CD4-positive, alpha-beta memory T cell (primary cell): ENCODE data around the gene CENPV. TPM values are rescaled to one million over a fixed set of nuclear protein-coding genes. Genes with fewer than 3 reads are reported as not detected.

Experiments
- CTCF ChIA-PET: fragments of 350-600 bp; sonication (Branson Sonifier 250); formaldehyde crosslinking; loops from one replicate; lab custom pipeline; 2021; ENCODE audit warnings: inconsistent platforms; ENCODE audit not compliant: partially characterized antibody; lab: Charles Lee
- POLR2A ChIA-PET: fragments of 350-600 bp; sonication (Branson Sonifier 250); formaldehyde crosslinking; loops from one replicate; lab custom pipeline; 2021; ENCODE audit not compliant: partially characterized antibody; lab: Charles Lee
- DNase-seq, 5 donors: peaks; one replicate each; pipeline versions ENCODE4 v3.0.0 to v3.0.0-alpha.2; 2020 to 2022; ENCODE audit warnings: mixed read lengths in 1 of 5
- H3K27ac ChIP-seq: one replicate; pipeline ENCODE4 v1.7.0; 2013; ENCODE audit warnings: low read depth, low read length
- H3K27me3 ChIP-seq: 2 replicates; pipeline ENCODE4 v1.7.0; 2013; ENCODE audit warnings: mild to moderate bottlenecking, low read length, moderate library complexity; ENCODE audit not compliant: insufficient read depth
- H3K36me3 ChIP-seq: 2 replicates; pipeline ENCODE4 v1.7.0; 2013; ENCODE audit warnings: mild to moderate bottlenecking, low read length, moderate library complexity; ENCODE audit not compliant: insufficient read depth
- H3K4me1 ChIP-seq: 2 replicates; pipeline ENCODE4 v1.7.0; 2013; ENCODE audit warnings: mild to moderate bottlenecking, low read length, moderate library complexity; ENCODE audit not compliant: insufficient read depth
- H3K4me3 ChIP-seq, 2 donors: one replicate each; pipeline ENCODE4 v1.7.0; 2013; ENCODE audit warnings: low read length in 2 of 2, mild to moderate bottlenecking in 1 of 2
- H3K9me3 ChIP-seq, 2 donors: one replicate each; pipeline ENCODE4 v1.7.0; 2013; ENCODE audit warnings: low read length in 2 of 2, control low read depth in 1 of 2; ENCODE audit not compliant: control insufficient read depth in 1 of 2
- H3K27ac Mint-ChIP-seq, 7 donors: one replicate each; pipeline ENCODE4 v1.8.0; 2020 to 2021; ENCODE audit warnings: mixed read lengths in 7 of 7, mild to moderate bottlenecking in 6 of 7, inconsistent platforms in 3 of 7, moderate library complexity in 3 of 7
- H3K27me3 Mint-ChIP-seq, 2 donors: one replicate each; pipeline ENCODE4 v1.8.0; 2020 to 2021; ENCODE audit warnings: mixed read lengths in 2 of 2
- H3K36me3 Mint-ChIP-seq, 2 donors: one replicate each; pipeline ENCODE4 v1.8.0; 2020 to 2021; ENCODE audit warnings: mixed read lengths in 2 of 2, inconsistent platforms in 1 of 2, mild to moderate bottlenecking in 1 of 2
- H3K4me1 Mint-ChIP-seq, 4 donors: one replicate each; pipeline ENCODE4 v1.8.0; 2020 to 2021; ENCODE audit warnings: mixed read lengths in 4 of 4, mild to moderate bottlenecking in 1 of 4
- H3K4me3 Mint-ChIP-seq, 8 donors: one replicate each; pipeline ENCODE4 v1.8.0; 2020 to 2021; ENCODE audit warnings: mixed read lengths in 8 of 8, mild to moderate bottlenecking in 7 of 8, moderate library complexity in 6 of 8, inconsistent platforms in 3 of 8
- H3K9me3 Mint-ChIP-seq, 8 donors: one replicate each; pipeline ENCODE4 v1.8.0; 2020 to 2021; ENCODE audit warnings: mixed read lengths in 8 of 8, mild to moderate bottlenecking in 5 of 8, inconsistent platforms in 3 of 8, moderate library complexity in 1 of 8
- intact Hi-C: fragments of 100-400 bp; cut with micrococcal nuclease; formaldehyde crosslinking; loops from one replicate; pipeline ENCODE4 v1.15.1; 2023
- polyA plus RNA-seq, 2 donors: library from polyadenylated mRNA; unstranded; fragments of 300-500 nt; fragmentation: Illumina TruSeq; gene quantifications; one replicate each; pipeline ENCODE4 v1.2.3, GENCODE V29; 2021
- total RNA-seq, 2 experiments: library from RNA; stranded (reverse); gene quantifications; one replicate each; pipeline ENCODE4 v1.2.3, GENCODE V29; 2021

The CENPV gene
- total and polyA plus RNA-seq, 4 experiments from 2014 or later = 8.4 to 18.1 (median 10.0) TPM

DNA sequence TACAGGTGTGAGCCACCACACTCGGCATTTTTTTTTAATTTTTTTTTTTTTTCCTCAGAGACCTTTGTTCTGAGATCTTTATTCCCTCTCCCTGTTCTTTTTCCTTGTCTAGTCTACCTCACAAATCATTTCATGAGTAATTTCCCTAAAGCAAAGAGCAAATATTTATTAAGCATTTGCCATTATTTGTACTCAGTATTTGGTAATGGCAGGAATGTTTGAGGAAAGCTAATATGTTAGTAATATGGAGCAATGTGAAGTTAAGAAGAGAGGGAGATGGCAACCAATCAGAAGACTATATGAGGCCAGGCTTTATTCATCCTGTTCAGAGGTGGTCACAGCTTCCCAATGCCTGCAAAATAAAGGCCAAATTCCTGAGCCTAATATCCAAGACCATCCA is 13.3 kb downstream of the CENPV start:
- peaks cover 10 to 11% of the 10 kb centered on the region in 2 donors for H3K36me3 Mint-ChIP-seq
- H3K27me3 ChIP-seq = no peaks in the 10 kb centered on the region
- no peak overlapping the region for H3K27ac ChIP-seq
- intact Hi-C loops = no loop called here
- no peak for DNase-seq
- peak overlapping the region in 2 of 7 donors; percentile 22 to 44 for H3K27ac Mint-ChIP-seq
- no peak overlapping the region for H3K4me3 ChIP-seq
- no peaks in the 10 kb centered on the region for H3K9me3 Mint-ChIP-seq
- CTCF ChIA-PET = no interaction called here
- POLR2A ChIA-PET = interaction anchor here (0.6 kb wide), 1 partner anchor 123 kb away, joined by 3 read pairs; the partner anchor contains the start of gene PIGL
- no peak overlapping the region for H3K4me3 Mint-ChIP-seq
- H3K4me1 Mint-ChIP-seq = no peaks in the 10 kb centered on the region
- no peaks in the 10 kb centered on the region for H3K4me1 ChIP-seq
- no peaks in the 10 kb centered on the region for H3K9me3 ChIP-seq
- no peaks in the 10 kb centered on the region for H3K36me3 ChIP-seq
- H3K27me3 Mint-ChIP-seq = no peaks in the 10 kb centered on the region

DNA sequence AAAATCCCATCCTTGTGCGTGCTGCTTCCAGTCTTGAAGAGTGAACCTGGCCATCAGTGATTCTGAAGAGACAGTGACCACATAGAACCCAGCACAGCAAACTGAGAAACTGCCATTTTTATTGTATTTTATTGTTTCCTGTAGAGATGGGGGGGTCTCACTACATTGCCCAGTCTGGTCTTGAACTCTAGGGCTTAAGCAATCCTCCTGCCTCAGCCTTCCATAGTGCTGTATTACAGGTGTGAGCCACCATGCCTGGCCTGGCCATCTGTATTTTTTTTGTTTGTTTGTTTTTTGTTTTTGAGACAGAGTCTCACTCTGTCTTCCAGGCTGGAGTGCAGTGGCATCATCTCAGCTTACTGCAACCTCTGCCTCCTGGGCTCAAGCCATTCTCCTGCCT is 13.9 kb downstream of the CENPV start:
- intact Hi-C loops = no loop called here
- H3K9me3 Mint-ChIP-seq = no peaks in the 10 kb centered on the region
- Histone ChIP-seq H3K4me3 (no peak overlapping the region), H3K4me1 (no peaks in the 10 kb centered on the region), H3K27me3 (no peaks in the 10 kb centered on the region), H3K9me3 (no peaks in the 10 kb centered on the region), H3K27ac (no peak overlapping the region), H3K36me3 (no peaks in the 10 kb centered on the region)
- no peaks in the 10 kb centered on the region for H3K4me1 Mint-ChIP-seq
- H3K36me3 Mint-ChIP-seq = peaks cover 9 to 11% of the 10 kb centered on the region in 2 donors
- H3K4me3 Mint-ChIP-seq = no peak overlapping the region
- no peaks in the 10 kb centered on the region for H3K27me3 Mint-ChIP-seq
- ChIA-PET CTCF (no interaction called here), POLR2A (interaction anchor here (0.6 kb wide), 1 partner anchor 122 kb away, joined by 3 read pairs; the partner anchor contains the start of gene PIGL)
- H3K27ac Mint-ChIP-seq = peak overlapping the region in 1 of 7 donors; percentile 44
- no peak for DNase-seq

DNA sequence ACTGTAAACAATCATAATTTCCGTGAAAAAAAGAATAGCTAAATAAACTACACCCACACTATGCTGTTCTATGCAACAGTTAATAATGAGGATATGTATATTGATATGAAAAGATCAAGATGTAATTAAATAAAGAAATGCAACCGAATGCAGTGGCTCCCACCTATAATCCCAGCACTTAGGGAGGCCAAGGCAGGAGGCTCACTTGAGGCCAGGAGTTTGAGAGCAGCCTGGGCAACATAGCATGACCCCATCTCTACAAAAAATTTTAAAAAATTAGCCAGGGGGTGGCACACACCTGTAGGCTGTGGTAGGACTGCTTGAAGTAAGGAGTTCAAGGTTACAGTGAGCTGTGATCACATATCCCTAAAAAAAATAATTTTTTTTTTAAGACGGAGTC is 14.9 kb downstream of the CENPV start:
- H3K9me3 Mint-ChIP-seq = no peaks in the 10 kb centered on the region
- no peaks in the 10 kb centered on the region for H3K4me1 Mint-ChIP-seq
- H3K27ac Mint-ChIP-seq = no peak overlapping the region
- H3K4me1 ChIP-seq = no peaks in the 10 kb centered on the region
- no peaks in the 10 kb centered on the region for H3K9me3 ChIP-seq
- ChIA-PET CTCF (interaction anchor here (0.6 to 1.0 kb wide), 2 partner anchors 25 to 59 kb away, joined by 4 read pairs; no protein-coding TSS in a partner anchor), POLR2A (no interaction called here)
- H3K36me3 Mint-ChIP-seq = peaks cover 2 to 11% of the 10 kb centered on the region in 2 donors
- H3K27me3 ChIP-seq = no peaks in the 10 kb centered on the region
- H3K36me3 ChIP-seq = no peaks in the 10 kb centered on the region
- H3K4me3 ChIP-seq = no peak overlapping the region
- no peak for DNase-seq
- H3K4me3 Mint-ChIP-seq = no peak overlapping the region
- intact Hi-C loops = no loop called here
- H3K27me3 Mint-ChIP-seq = no peaks in the 10 kb centered on the region
- no peak overlapping the region for H3K27ac ChIP-seq

DNA sequence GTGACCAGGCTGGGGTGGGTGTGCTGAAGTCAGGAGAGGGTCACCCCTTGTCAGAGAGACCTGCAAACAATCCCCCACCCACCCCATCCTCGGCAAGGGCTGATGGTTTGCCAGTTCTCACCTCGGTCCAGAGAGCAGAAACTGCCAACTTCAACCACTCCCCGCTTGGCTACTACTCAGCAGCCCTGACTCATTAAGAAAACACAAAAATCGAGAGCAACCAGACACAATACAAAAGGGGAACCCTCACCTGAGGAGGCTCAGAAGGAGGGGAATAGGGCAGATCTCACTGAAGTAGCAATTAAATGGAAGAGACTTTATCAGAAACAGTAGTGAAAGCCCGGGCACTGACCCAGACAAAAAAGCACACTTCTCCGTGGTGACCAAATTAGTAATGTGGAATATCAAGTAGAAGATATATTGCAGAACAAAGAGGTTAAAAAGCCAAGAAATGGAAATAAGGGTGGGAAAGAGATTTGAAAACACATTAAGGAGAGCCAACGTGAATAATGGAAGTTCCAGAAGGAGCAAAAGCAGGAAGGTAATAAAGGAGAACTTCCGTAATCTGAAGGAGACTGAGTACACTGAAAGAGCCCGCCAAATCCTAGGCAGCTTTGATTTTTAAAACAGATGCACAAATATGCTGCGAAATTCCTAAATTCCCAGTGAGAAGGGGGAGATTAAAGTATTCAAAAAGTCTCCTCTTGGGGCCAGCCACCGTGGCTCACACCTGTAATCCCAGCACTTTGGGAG is 23.6 kb downstream of the CENPV start:
- Mint-ChIP-seq H3K9me3 (peaks cover 0 to 1% (median 0%) of the 10 kb centered on the region in 8 donors), H3K27me3 (no peaks in the 10 kb centered on the region), H3K36me3 (peaks cover 24 to 27% of the 10 kb centered on the region in 2 donors), H3K4me1 (peaks cover 0 to 2% (median 0%) of the 10 kb centered on the region in 4 donors), H3K4me3 (no peak overlapping the region), H3K27ac (peak overlapping the region in 2 of 7 donors; percentile 30 to 70)
- intact Hi-C loops = no loop called here
- DNase-seq = no peak
- peaks cover 11% of the 10 kb centered on the region for H3K36me3 ChIP-seq
- H3K4me1 ChIP-seq = no peaks in the 10 kb centered on the region
- POLR2A ChIA-PET = no interaction called here
- no peaks in the 10 kb centered on the region for H3K27me3 ChIP-seq
- H3K9me3 ChIP-seq = no peaks in the 10 kb centered on the region
- no peak overlapping the region for H3K27ac ChIP-seq
- no peak overlapping the region for H3K4me3 ChIP-seq
- CTCF ChIA-PET = interaction anchor here (0.6 kb wide), 1 partner anchor 206 kb away, joined by 3 read pairs; no protein-coding TSS in a partner anchor

DNA sequence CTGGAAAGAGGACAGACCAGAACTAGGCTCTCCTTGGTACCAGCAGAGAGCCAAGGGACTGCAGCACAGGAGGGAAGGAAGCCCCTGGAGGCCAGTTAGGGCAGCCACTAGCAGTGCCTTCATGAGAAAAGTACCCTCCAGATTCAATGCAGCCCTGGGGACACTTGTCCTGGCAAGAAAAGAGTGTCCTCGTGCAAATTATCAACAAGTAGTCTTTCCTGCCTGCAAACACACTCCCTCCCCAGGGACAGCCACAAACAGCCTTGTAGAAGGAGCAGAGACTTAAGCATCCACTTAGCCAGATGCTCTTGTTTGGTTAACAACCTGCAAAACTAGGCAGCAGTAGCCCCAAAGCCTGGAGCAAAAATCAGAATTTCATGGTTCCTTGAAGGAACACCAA is 24.3 kb downstream of the CENPV start:
- Histone ChIP-seq H3K4me3 (no peak overlapping the region), H3K9me3 (no peaks in the 10 kb centered on the region), H3K27ac (no peak overlapping the region), H3K4me1 (no peaks in the 10 kb centered on the region), H3K27me3 (no peaks in the 10 kb centered on the region), H3K36me3 (peaks cover 11% of the 10 kb centered on the region)
- ChIA-PET CTCF (no interaction called here), POLR2A (no interaction called here)
- H3K27ac Mint-ChIP-seq = no peak overlapping the region
- DNase-seq = no peak
- peaks cover 0 to 2% (median 0%) of the 10 kb centered on the region in 4 donors for H3K4me1 Mint-ChIP-seq
- H3K27me3 Mint-ChIP-seq = no peaks in the 10 kb centered on the region
- H3K36me3 Mint-ChIP-seq = peaks cover 28 to 30% of the 10 kb centered on the region in 2 donors
- H3K4me3 Mint-ChIP-seq = no peak overlapping the region
- intact Hi-C loops = no loop called here
- peaks cover 0 to 1% (median 0%) of the 10 kb centered on the region in 8 donors for H3K9me3 Mint-ChIP-seq

DNA sequence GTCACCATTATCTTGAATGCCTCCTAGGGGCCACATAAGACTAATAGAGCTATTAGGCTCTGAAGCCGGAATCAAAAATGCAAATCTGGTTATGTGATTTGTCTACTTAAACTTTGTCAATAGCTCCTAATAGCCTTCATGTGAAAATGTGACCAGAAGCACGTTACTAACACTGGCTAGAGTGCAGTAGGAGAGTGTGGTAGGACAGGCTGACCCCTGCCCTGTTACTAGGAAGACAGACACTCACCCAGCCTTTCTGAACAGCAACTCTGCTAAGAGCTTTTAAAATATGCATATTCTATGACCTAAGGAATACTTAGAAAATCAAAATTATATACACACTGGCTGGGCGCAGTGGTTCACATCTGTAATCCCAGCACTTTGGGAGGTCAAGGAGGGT is 26.3 kb downstream of the CENPV start:
- DNase-seq = no peak
- H3K4me1 ChIP-seq = no peaks in the 10 kb centered on the region
- intact Hi-C loops = no loop called here
- H3K36me3 ChIP-seq = peaks cover 11% of the 10 kb centered on the region
- no peak overlapping the region for H3K4me3 ChIP-seq
- H3K27ac Mint-ChIP-seq = no peak overlapping the region
- H3K9me3 Mint-ChIP-seq = peaks cover 0 to 1% (median 0%) of the 10 kb centered on the region in 8 donors
- CTCF ChIA-PET = interaction anchor here (1.7 to 1.9 kb wide), 2 partner anchors 10 to 37 kb away, joined by 3 to 10 read pairs; no protein-coding TSS in a partner anchor
- POLR2A ChIA-PET = no interaction called here
- H3K27ac ChIP-seq = no peak overlapping the region
- no peaks in the 10 kb centered on the region for H3K9me3 ChIP-seq
- no peak overlapping the region for H3K4me3 Mint-ChIP-seq
- H3K4me1 Mint-ChIP-seq = peaks cover 0 to 2% (median 0%) of the 10 kb centered on the region in 4 donors
- no peaks in the 10 kb centered on the region for H3K27me3 ChIP-seq
- no peaks in the 10 kb centered on the region for H3K27me3 Mint-ChIP-seq
- H3K36me3 Mint-ChIP-seq = peaks cover 28 to 33% of the 10 kb centered on the region in 2 donors

DNA sequence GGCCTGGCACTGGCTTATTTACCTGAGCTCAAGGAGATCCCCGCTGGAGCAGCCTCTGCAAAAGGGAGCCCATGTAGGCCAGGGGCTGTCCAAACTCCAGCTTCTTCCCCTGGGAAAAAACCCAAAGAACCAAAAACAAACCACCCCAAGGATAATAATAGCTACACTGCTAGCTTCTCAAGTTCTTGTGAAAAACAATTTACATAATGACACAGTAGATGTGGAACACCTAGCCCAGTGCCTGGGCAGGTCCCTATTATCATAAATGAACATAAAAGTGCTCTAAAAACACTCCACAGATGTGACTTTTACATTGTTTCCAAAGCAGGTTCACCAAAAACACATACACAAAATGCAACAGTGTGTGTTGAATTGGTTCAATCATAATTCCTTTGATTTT is 27.3 kb downstream of the CENPV start:
- CTCF ChIA-PET = interaction anchor here (1.1 to 1.9 kb wide), 4 partner anchors 10 to 108 kb away, joined by 3 to 10 read pairs (median 3); no protein-coding TSS in a partner anchor
- Histone ChIP-seq H3K4me3 (no peak overlapping the region), H3K9me3 (no peaks in the 10 kb centered on the region), H3K4me1 (no peaks in the 10 kb centered on the region), H3K36me3 (peaks cover 11% of the 10 kb centered on the region), H3K27me3 (no peaks in the 10 kb centered on the region), H3K27ac (no peak overlapping the region)
- no peaks in the 10 kb centered on the region for H3K27me3 Mint-ChIP-seq
- DNase-seq = no peak
- H3K4me1 Mint-ChIP-seq = peaks cover 0 to 2% (median 0%) of the 10 kb centered on the region in 4 donors
- no peak overlapping the region for H3K4me3 Mint-ChIP-seq
- peaks cover 0 to 1% (median 0%) of the 10 kb centered on the region in 8 donors for H3K9me3 Mint-ChIP-seq
- H3K27ac Mint-ChIP-seq = peak overlapping the region in 3 of 7 donors; percentile 25 to 57 (median 35)
- intact Hi-C loops = no loop called here
- peaks cover 32 to 33% of the 10 kb centered on the region in 2 donors for H3K36me3 Mint-ChIP-seq
- POLR2A ChIA-PET = no interaction called here
